B cell (primary cell): Measurements from ENCODE around the gene TRIM52.

Experiments
- CTCF ChIP-seq: fragments of 200-600 bp; IDR thresholded peaks from one replicate; pipeline ENCODE4 v1.8.0; 2022; ENCODE audit warnings: antibody characterized with exemption, mild to moderate bottlenecking
- EZH2 ChIP-seq: IDR thresholded peaks from 2 replicates; pipeline ENCODE4 v1.6.1; 2012; ENCODE audit warnings: borderline replicate concordance, low read depth, mild to moderate bottlenecking, moderate library complexity, low read length; ENCODE audit not compliant: insufficient read depth, poor library complexity, severe bottlenecking

DNA sequence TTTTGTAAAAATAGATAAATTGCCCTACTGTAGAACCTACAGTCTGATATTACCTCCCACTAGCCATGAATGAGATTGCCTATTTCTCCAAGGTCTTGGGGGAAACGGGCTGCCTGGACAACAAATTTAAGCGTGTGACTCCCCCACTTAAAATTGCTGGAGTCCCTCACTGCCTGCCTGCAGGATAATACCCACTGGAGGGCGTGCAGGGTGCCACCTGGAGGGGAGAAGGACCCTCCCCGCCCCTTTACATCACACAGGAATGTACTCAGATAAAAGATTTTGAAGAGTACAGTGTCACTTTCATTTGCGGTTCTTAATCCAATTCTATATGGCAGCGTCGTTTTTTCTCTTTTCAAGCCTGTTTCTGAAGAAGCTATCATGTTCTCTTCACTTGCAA is 49.7 kb downstream of the TRIM52 start:
- TF ChIP-seq CTCF (no peak), EZH2 (no peak)
